Measurements from ENCODE around the gene LRRD1. TPM values are rescaled to one million over a fixed set of nuclear protein-coding genes. Genes with fewer than 3 reads are reported as not detected.

The LRRD1 gene
- total and polyA plus RNA-seq, 9 of the 15 experiments (the other 6 are each of a cell fraction or from before 2014, with no cell fraction given) = 0.07 to 0.15 TPM; not detected in 7

DNA sequence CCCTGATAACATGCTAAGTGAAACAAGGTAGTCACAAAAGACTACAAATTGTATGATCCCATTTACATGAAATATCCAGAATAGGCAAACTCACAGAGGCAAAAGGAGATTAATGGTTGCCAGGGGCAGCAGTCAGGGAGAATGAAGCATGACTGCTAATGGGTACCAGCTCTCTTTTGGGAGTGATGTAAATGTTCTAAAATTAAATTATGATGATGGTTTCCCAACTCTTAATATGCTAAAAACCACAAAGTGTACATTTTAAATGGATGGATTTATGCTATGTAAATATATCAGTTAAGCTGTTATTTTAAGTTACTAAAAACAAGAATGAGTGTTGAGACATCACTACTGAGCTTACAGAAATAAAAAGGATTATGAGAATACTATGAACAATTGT, 57.3 kb downstream of the LRRD1 start (continued):
- no peak for TF ChIP-seq BMI1 (IDR thresholded peaks at IDR 0.05; ENCODE audit: low read length)
- TF ChIP-seq PYGO2 (tag; IDR thresholded peaks at IDR 0.05) = no peak
- no peak for TF ChIP-seq OTX1 (CRISPR knock-in tag; IDR thresholded peaks at IDR 0.05)
- TF ChIP-seq, protein P1, sequence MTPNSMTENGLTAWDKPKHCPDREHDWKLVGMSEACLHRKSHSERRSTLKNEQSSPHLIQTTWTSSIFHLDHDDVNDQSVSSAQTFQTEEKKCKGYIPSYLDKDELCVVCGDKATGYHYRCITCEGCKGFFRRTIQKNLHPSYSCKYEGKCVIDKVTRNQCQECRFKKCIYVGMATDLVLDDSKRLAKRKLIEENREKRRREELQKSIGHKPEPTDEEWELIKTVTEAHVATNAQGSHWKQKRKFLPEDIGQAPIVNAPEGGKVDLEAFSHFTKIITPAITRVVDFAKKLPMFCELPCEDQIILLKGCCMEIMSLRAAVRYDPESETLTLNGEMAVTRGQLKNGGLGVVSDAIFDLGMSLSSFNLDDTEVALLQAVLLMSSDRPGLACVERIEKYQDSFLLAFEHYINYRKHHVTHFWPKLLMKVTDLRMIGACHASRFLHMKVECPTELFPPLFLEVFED (CRISPR knock-in tag; conservative IDR thresholded peaks at IDR 0.05) = no peak
- no peak for TF ChIP-seq ZFP36 (IDR thresholded peaks at IDR 0.05; ENCODE audit: low read depth, low read length, partially characterized antibody)
- TF ChIP-seq MTF1 (CRISPR knock-in tag; IDR thresholded peaks at IDR 0.05; ENCODE audit: borderline replicate concordance) = no peak

DNA sequence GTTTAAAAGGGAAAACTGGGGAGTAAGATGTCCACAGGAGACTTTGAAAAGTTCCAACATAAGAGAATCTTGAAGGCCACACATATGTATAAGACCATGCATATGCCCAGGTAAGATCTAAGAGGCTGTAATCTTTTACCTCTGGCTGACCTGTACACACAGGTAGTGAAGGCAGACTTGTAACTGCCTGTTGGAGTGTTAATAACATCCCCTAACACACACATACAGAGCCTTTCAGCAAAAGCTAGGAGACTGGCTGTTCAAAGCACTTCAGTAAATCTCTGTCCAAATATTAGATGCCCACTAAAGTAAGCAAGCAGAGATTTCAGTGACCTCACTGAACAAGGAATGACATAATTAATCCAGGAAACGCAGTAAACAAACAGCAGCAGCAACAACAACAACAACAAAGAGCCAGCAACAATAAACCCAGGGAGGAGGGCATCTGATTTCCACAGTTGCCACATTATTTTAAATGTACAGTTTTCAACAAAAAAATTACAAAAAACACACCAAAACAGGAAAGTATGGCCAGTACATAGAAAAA, 59.7 kb downstream of the LRRD1 start:
- WGBS (ENCODE audit: insufficient coverage, low coverage, missing lambda C conversion rate) = 94% methylated on average over 1 of the region's 1 CpG
- DNase-seq (ENCODE audit: extremely low read depth in 1 of 4, low spot score in 3 of 4) = no peak
- ChIA-PET POLR2A (interaction anchor here (0.6 to 1.2 kb wide), 4 partner anchors 15 to 460 kb away, joined by 3 to 5 read pairs (median 4); partner anchors contain the start of gene CYP51A1), CTCF (ENCODE audit: low intra/inter-chr PET ratio) (no interaction called here)
- Histone ChIP-seq H3K4me1 (replicated peaks in 1 of 2; ENCODE audit: control insufficient read depth in 2 of 2, insufficient read depth in 2 of 2, low read length in 2 of 2) (no peaks in the 10 kb centered on the region), H3K9me1 (ENCODE audit: control insufficient read depth, insufficient read depth, low read length) (no peaks in the 10 kb centered on the region), H3K4me3 (no peak overlapping the region), H3K9me3 (replicated peaks; ENCODE audit: control insufficient read depth, insufficient read depth, low read depth, low read length) (no peaks in the 10 kb centered on the region), H4K20me1 (replicated peaks; ENCODE audit: control insufficient read depth, insufficient read depth, low read length) (no peaks in the 10 kb centered on the region), H3K79me2 (ENCODE audit: control insufficient read depth, insufficient read depth, low read length) (peaks cover 55% of the 10 kb centered on the region), H3K9ac (ENCODE audit: insufficient read depth in 1 of 2, low read depth in 2 of 2, low read length in 2 of 2) (no peak overlapping the region), H3K4me2 (ENCODE audit: insufficient read depth, low read length) (no peak overlapping the region), H3K27me3 (ENCODE audit: control insufficient read depth in 2 of 2, insufficient read depth in 2 of 2, low read length in 2 of 2) (no peaks in the 10 kb centered on the region), H3K27ac (ENCODE audit: extremely low read depth, low read depth, low read length) (no peak overlapping the region), H3K36me3 (ENCODE audit: control insufficient read depth, insufficient read depth, low read length) (peaks cover 96% of the 10 kb centered on the region), H2AFZ (ENCODE audit: low read depth, low read length) (no peak overlapping the region)
- no peak for ATAC-seq
- no peak for FAIRE-seq
- no peak for TF ChIP-seq ZNF79 (CRISPR knock-in tag; IDR thresholded peaks at IDR 0.05; ENCODE audit: low read depth)
- no peak for TF ChIP-seq TAF7 (tag; IDR thresholded peaks at IDR 0.05)
- no peak for TF ChIP-seq TGIF2 (CRISPR knock-in tag; IDR thresholded peaks at IDR 0.05)
- TF ChIP-seq, protein P2, sequence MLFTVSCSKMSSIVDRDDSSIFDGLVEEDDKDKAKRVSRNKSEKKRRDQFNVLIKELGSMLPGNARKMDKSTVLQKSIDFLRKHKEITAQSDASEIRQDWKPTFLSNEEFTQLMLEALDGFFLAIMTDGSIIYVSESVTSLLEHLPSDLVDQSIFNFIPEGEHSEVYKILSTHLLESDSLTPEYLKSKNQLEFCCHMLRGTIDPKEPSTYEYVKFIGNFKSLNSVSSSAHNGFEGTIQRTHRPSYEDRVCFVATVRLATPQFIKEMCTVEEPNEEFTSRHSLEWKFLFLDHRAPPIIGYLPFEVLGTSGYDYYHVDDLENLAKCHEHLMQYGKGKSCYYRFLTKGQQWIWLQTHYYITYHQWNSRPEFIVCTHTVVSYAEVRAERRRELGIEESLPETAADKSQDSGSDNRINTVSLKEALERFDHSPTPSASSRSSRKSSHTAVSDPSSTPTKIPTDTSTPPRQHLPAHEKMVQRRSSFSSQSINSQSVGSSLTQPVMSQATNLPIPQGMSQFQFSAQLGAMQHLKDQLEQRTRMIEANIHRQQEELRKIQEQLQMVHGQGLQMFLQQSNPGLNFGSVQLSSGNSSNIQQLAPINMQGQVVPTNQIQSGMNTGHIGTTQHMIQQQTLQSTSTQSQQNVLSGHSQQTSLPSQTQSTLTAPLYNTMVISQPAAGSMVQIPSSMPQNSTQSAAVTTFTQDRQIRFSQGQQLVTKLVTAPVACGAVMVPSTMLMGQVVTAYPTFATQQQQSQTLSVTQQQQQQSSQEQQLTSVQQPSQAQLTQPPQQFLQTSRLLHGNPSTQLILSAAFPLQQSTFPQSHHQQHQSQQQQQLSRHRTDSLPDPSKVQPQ (CRISPR knock-in tag; IDR thresholded peaks at IDR 0.05; ENCODE audit: borderline replicate concordance) = no peak
- no peak for TF ChIP-seq TARDBP (IDR thresholded peaks at IDR 0.05)
- no peak for TF ChIP-seq ZNF184 (CRISPR knock-in tag; IDR thresholded peaks at IDR 0.05)
- in situ Hi-C loops (cut with MboI) (no loop called here), intact Hi-C loops (cut with micrococcal nuclease) (no loop called here)
- BruUV-seq (replicated peaks) = no TSS peak

All from K562 (cell line).